ENCODE results near the gene BICD1.

The BICD1 gene

DNA sequence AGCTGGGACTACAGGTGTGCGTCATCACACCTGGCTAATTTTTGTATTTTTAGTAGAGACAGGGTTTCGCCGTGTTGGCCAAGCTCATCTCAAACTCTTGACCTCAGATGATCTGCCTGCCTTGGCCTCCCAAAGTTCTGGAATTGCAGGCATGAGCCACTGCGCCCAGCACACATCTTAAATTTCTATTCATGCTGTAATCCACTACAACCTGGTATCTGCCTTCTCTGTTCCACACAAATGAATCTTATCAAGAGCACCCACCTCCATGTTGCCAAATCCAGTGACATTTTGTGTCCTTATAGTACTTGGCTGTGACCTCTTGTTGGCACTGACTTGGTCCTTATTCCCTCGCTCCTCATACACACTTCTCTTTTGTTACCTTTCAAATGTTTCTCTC is 5.8 kb upstream of the BICD1 start:
- intact Hi-C loops (cut with DNase I; ENCODE audit: low total_unique reads): loop anchor here (10.0 kb wide), 1 partner anchor 574 kb away; the partner anchor contains the start of gene DNM1L
- H3K36me3 ChIP-seq: no peaks in the 10 kb centered on the region
- no peak overlapping the region for H3K27ac ChIP-seq
- no peaks in the 10 kb centered on the region for H3K9me3 ChIP-seq
- TF ChIP-seq CTCF (IDR thresholded peaks at IDR 0.05): no peak
- H3K4me3 ChIP-seq: no peak overlapping the region
- no peak for DNase-seq
- H3K4me1 ChIP-seq: no peaks in the 10 kb centered on the region
- no peaks in the 10 kb centered on the region for H3K27me3 ChIP-seq

DNA sequence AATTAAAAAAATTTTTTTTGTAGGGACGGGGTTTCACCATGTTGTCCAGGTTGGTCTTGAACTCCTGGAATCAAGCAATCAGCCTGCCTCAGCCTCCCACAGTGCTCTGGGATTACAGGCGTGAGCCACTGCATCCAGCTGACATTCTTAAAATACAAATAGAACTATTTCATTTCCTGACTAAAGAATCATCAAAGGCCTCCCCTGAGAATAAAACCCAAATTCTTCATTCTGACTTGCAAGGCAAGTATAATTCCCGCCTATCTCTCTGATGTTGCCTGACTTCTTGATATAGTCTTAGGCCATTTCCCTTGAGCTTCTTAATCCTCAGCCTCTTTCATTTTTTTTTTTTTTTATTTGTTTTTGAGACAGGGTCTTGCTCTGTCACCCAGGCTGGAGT is 4.4 kb upstream of the BICD1 start:
- no peak for TF ChIP-seq CTCF (IDR thresholded peaks at IDR 0.05)
- intact Hi-C loops (cut with DNase I; ENCODE audit: low total_unique reads): loop anchor here (10.0 kb wide), 1 partner anchor 573 kb away; the partner anchor contains the start of gene DNM1L

DNA sequence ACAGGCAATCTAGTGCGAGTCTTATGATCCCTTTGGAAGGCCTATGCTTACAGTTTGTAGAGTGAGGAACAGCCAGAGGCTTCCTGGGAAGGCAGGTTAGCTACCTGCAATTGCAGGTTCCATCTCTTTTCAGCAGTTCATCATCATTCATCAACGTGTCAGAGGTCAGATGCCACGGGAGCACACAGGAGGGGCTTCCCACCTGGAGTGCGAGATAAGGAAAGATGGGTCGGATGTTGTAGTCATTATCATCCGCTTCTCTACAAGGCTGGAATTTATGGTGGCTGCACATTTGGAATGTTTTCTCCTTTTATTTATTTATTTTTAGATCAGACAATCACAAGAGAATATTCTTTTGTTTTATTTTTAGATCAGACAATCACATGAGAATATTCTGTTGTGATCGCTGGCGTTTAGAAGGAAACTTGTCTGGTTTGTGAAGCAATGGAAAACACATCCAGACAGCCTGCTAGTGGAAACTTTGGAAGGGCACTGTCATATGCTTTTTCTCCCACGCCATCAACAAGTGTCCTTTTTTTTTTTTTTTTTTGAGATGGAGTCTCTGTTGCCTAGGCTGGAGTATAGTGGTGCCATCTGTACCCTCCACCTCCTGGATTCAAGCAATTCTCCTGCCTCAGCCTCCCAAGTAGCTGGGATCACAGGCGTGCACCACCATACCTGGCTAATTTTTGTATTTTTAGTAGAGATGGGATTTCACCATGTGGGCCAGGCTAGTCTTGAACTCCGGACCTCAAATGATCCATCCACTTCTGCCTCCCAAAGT is 1.9 kb upstream of the BICD1 start:
- Histone ChIP-seq H3K9me3 (no peaks in the 10 kb centered on the region), H3K36me3 (no peaks in the 10 kb centered on the region), H3K4me3 (no peak overlapping the region), H3K27me3 (no peaks in the 10 kb centered on the region), H3K27ac (no peak overlapping the region), H3K4me1 (peaks cover 0 to 19% (median 8%) of the 10 kb centered on the region in 4 donors)
- no peak for TF ChIP-seq CTCF (IDR thresholded peaks at IDR 0.05)
- intact Hi-C loops (cut with DNase I; ENCODE audit: low total_unique reads): loop anchor here (10.0 kb wide), 1 partner anchor 570 kb away; the partner anchor contains the start of gene DNM1L
- DNase-seq: no peak

More for the DNA sequence above, 4.4 kb upstream of the BICD1 start:
- Histone ChIP-seq H3K4me1 (no peaks in the 10 kb centered on the region), H3K27me3 (no peaks in the 10 kb centered on the region), H3K27ac (no peak overlapping the region), H3K4me3 (no peak overlapping the region), H3K36me3 (no peaks in the 10 kb centered on the region), H3K9me3 (no peaks in the 10 kb centered on the region)
- DNase-seq: no peak

GRCh38 chr12:32105986-32106516 is 596 bp upstream of the BICD1 start:
- Histone ChIP-seq H3K4me1 (peaks cover 0 to 19% (median 10%) of the 10 kb centered on the region in 4 donors), H3K36me3 (no peaks in the 10 kb centered on the region), H3K27ac (peak overlapping the region; percentile 88 to 92), H3K27me3 (no peaks in the 10 kb centered on the region), H3K9me3 (no peaks in the 10 kb centered on the region), H3K4me3 (peak overlapping the region; percentile 77 to 83)
- peak in 1 of 2 donors; percentile 23 for DNase-seq
- intact Hi-C loops (cut with DNase I; ENCODE audit: low total_unique reads): loop anchor here (10.0 kb wide), 1 partner anchor 569 kb away; the partner anchor contains the start of gene DNM1L
- no peak for TF ChIP-seq CTCF (IDR thresholded peaks at IDR 0.05)

GRCh38 chr12:32107359-32108267 is 966 bp downstream of the BICD1 start:
- Histone ChIP-seq H3K4me1 (peaks cover 0 to 19% (median 10%) of the 10 kb centered on the region in 4 donors), H3K27me3 (no peaks in the 10 kb centered on the region), H3K36me3 (no peaks in the 10 kb centered on the region), H3K27ac (peak overlapping the region; percentile 88 to 92), H3K4me3 (peak overlapping the region; percentile 77 to 83), H3K9me3 (no peaks in the 10 kb centered on the region)
- DNase-seq: no peak
- intact Hi-C loops (cut with DNase I; ENCODE audit: low total_unique reads): loop anchor here (10.0 kb wide), 1 partner anchor 567 kb away; the partner anchor contains the start of gene DNM1L
- no peak for TF ChIP-seq CTCF (IDR thresholded peaks at IDR 0.05)

Measured in tibial artery (tissue), 4 donors.